GM23248 (cell line): Measurements from ENCODE around the gene SIT1.

ENCODE experiments used
- EZH2 ChIP-seq: fragments of 200-600 bp; sonication (generic); IDR thresholded peaks from 2 replicates; pipeline ENCODE4 v1.6.1; 2018; ENCODE audit warnings: antibody characterized with exemption, mild to moderate bottlenecking; ENCODE audit not compliant: insufficient read depth, poor library complexity, severe bottlenecking
- EZH2phosphoT487 ChIP-seq: fragments of 200-600 bp; sonication (generic); IDR thresholded peaks from 2 replicates; pipeline ENCODE4 v1.6.1; 2018; ENCODE audit warnings: antibody characterized with exemption, moderate library complexity, mild to moderate bottlenecking, low read depth; ENCODE audit not compliant: insufficient read depth

GRCh38 chr9:35652829-35653209 lies 2.1 kb upstream of the SIT1 start:
- TF ChIP-seq EZH2 (no peak), EZH2phosphoT487 (no peak)
